ENCODE measurements around the gene TAS2R1.

TAS2R1 gene

DNA sequence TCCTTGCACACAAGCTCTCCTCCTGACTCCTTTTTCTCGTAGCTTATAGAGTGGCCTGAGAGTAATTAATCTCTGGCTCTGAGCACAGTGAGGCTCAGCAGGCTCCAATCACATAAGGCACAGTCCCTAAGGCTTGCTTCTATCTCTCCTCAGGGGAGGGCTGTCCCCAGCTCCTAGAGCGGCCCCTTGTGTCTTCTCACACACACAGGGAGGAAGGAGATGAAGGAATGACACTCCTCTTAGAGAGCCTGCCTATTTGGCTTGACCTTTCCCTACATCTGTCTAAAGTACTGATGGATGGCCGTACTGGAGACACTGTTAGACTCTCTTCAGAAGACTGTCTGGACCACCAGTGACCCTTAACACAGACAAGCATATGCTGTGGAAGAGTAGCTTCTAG, 12.9 kb downstream of the TAS2R1 start:
- no peak overlapping the region for H3K27ac ChIP-seq
- no peak for TF ChIP-seq ZFX (IDR thresholded peaks at IDR 0.05; ENCODE audit: borderline replicate concordance)
- TF ChIP-seq, protein P1, sequence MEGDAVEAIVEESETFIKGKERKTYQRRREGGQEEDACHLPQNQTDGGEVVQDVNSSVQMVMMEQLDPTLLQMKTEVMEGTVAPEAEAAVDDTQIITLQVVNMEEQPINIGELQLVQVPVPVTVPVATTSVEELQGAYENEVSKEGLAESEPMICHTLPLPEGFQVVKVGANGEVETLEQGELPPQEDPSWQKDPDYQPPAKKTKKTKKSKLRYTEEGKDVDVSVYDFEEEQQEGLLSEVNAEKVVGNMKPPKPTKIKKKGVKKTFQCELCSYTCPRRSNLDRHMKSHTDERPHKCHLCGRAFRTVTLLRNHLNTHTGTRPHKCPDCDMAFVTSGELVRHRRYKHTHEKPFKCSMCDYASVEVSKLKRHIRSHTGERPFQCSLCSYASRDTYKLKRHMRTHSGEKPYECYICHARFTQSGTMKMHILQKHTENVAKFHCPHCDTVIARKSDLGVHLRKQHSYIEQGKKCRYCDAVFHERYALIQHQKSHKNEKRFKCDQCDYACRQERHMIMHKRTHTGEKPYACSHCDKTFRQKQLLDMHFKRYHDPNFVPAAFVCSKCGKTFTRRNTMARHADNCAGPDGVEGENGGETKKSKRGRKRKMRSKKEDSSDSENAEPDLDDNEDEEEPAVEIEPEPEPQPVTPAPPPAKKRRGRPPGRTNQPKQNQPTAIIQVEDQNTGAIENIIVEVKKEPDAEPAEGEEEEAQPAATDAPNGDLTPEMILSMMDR (IDR thresholded peaks at IDR 0.05): no peak

GRCh38 chr5:9615331-9615730, 14.8 kb downstream of the TAS2R1 start:
- H3K27ac ChIP-seq: no peak overlapping the region
- TF ChIP-seq, protein P1 (IDR thresholded peaks at IDR 0.05): no peak
- TF ChIP-seq ZFX (IDR thresholded peaks at IDR 0.05; ENCODE audit: borderline replicate concordance): no peak

GRCh38 chr5:9613360-9613759, 16.8 kb downstream of the TAS2R1 start:
- no peak for TF ChIP-seq ZFX (IDR thresholded peaks at IDR 0.05; ENCODE audit: borderline replicate concordance)
- TF ChIP-seq, protein P1 (IDR thresholded peaks at IDR 0.05): no peak
- no peak overlapping the region for H3K27ac ChIP-seq

DNA sequence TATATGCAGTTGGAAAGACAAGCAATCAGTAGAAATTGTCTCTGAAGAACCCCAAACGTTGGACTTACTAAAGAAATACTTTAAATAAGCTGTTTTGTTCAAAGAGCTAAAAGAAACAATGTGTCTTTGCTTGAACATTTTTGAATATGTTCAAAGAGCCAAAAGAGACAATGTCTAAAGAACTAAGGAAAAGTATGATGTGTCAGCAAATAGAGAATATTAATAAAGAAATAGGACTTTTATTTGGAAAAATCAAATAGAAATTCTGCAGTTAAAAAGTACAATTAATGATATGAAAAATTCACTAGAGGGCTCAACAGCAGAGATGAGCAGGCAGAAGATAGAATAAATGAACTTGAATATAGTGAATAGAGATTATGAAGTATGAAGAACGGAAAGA, 19.2 kb downstream of the TAS2R1 start:
- TF ChIP-seq, protein P1 (IDR thresholded peaks at IDR 0.05): no peak
- TF ChIP-seq ZFX (IDR thresholded peaks at IDR 0.05; ENCODE audit: borderline replicate concordance): no peak
- H3K27ac ChIP-seq: no peak overlapping the region

DNA sequence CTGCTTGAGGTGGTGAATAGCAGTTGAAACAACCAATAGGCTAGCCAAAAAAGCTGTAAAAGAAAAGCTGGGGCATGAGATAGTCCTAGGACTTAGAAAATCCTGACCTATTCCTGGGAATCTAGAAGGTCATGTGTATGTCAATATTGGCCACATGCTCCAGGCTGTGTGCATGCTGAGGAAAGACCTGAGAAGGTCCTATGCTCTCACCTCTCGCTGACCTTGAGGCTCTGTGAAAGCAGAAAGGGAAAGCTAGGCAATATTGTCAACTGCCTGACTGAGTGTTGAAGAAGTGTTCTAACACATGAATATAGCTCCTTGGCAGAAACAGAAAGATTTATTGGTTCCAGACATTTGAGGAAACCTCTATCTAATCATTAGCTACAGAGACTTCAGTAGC, 19.8 kb downstream of the TAS2R1 start:
- H3K27ac ChIP-seq: no peak overlapping the region
- TF ChIP-seq, protein P1 (IDR thresholded peaks at IDR 0.05): no peak
- TF ChIP-seq ZFX (IDR thresholded peaks at IDR 0.05; ENCODE audit: borderline replicate concordance): no peak

DNA sequence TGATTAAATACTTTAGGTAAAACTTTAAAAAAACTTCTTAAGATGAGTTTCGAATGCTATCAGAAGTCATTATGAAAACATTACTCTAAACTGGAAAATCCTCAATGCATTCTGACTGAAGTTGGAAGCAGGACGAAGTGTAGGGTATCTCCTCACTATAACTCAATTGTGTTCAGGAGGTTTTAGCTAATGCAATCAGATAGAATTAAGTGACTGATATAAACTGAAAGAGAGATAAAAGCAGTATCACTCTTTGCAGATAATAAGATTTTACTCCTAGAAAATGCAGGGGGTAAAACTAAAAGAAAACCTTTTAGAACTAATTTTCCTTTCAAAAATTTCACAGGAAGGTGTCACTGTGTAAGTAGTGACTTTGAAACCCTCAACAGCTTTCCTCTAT, 22.1 kb downstream of the TAS2R1 start:
- TF ChIP-seq, protein P1 (IDR thresholded peaks at IDR 0.05): no peak
- TF ChIP-seq ZFX (IDR thresholded peaks at IDR 0.05; ENCODE audit: borderline replicate concordance): no peak
- H3K27ac ChIP-seq: no peak overlapping the region

DNA sequence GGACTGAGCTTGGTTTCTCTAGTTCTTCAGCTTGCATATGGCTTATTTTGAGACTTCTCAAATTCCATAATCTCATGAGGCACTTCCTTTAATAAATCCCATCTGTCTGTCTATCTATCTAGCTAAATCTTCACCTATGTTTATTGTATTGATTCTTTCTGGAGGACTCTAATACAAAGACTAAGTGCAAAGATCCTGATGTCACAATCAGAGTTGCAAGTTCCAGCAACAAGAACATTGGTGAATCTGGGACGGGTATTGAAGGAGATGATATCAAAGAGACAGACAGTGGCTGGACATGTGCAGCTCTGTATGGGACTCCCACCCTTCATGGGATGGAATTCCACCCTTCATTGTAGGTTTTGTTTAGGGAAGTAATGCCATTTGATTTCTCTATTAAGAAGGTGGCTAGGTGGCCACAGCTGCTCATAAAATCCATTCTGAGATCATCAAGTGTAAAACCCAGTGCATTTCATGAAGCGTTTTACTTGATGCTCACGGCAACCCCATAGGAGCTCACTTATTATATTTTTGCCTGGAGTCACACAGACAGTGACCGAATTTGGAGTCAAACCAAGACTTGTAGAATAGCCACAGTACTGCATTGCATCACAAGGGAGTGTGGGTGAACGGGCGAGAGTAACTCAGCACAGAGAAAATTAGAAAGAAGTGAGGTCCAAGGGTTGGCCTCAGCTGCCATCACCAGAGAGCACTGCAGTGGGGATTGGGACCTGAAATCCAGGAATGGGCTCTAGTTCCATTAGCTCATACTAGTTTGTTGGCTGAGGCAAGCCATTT, 24.9 kb downstream of the TAS2R1 start:
- no peak for TF ChIP-seq ZFX (IDR thresholded peaks at IDR 0.05; ENCODE audit: borderline replicate concordance)
- TF ChIP-seq, protein P1 (IDR thresholded peaks at IDR 0.05): no peak
- no peak overlapping the region for H3K27ac ChIP-seq

Measured in 22Rv1 (cell line).